ENCODE results near the gene ODF4.

DNA sequence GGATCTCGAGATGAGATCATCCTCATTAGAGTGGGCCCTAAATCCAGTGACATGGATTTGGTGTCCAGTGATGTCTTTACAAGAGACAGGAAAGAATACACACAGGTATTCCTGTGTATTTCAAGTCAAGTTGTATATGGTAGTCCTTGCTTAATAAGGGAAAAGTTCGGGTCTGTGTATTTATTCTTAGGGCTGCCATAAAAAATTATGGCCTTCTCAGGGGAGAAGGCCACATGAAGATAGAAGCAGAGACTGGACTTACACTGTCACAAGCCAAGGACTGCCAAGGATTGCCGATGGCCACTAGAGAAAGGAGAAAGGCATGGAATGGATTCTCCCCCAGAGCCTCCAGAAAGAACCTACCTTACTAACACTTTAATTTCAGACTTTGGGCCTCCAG is 28.6 kb downstream of the ODF4 start:
- no peak for TF ChIP-seq CTCF (tag by site-specific recombination; IDR thresholded peaks at IDR 0.05)
- no peak for TF ChIP-seq KLF1 (tag by site-specific recombination; IDR thresholded peaks at IDR 0.05)
- TF ChIP-seq SALL2 (tag by site-specific recombination; IDR thresholded peaks at IDR 0.05; ENCODE audit: borderline replicate concordance) = no peak
- no peak for TF ChIP-seq ZNF398 (tag by site-specific recombination; IDR thresholded peaks at IDR 0.05)
- TF ChIP-seq ZNF558 (tag by site-specific recombination; IDR thresholded peaks at IDR 0.05) = no peak
- TF ChIP-seq ZNF155 (tag by site-specific recombination; IDR thresholded peaks at IDR 0.05) = no peak
- no peak for TF ChIP-seq ZNF529 (tag by site-specific recombination; IDR thresholded peaks at IDR 0.05; ENCODE audit: insufficient replicate concordance)
- no peak for TF ChIP-seq ZNF776 (tag by site-specific recombination; IDR thresholded peaks at IDR 0.05; ENCODE audit: borderline replicate concordance)
- no peak for TF ChIP-seq ZBTB8A (tag by site-specific recombination; IDR thresholded peaks at IDR 0.05)
- TF ChIP-seq ZNF121 (tag by site-specific recombination; IDR thresholded peaks at IDR 0.05) = no peak
- TF ChIP-seq ZNF670 (tag by site-specific recombination; IDR thresholded peaks at IDR 0.05; ENCODE audit: low read depth) = no peak
- no peak for TF ChIP-seq ZNF350 (tag by site-specific recombination; IDR thresholded peaks at IDR 0.05)
- TF ChIP-seq, protein P1, sequence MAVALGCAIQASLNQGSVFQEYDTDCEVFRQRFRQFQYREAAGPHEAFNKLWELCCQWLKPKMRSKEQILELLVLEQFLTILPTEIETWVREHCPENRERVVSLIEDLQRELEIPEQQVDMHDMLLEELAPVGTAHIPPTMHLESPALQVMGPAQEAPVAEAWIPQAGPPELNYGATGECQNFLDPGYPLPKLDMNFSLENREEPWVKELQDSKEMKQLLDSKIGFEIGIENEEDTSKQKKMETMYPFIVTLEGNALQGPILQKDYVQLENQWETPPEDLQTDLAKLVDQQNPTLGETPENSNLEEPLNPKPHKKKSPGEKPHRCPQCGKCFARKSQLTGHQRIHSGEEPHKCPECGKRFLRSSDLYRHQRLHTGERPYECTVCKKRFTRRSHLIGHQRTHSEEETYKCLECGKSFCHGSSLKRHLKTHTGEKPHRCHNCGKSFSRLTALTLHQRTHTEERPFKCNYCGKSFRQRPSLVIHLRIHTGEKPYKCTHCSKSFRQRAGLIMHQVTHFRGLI (tag by site-specific recombination; IDR thresholded peaks at IDR 0.05) = no peak
- TF ChIP-seq, protein P2, sequence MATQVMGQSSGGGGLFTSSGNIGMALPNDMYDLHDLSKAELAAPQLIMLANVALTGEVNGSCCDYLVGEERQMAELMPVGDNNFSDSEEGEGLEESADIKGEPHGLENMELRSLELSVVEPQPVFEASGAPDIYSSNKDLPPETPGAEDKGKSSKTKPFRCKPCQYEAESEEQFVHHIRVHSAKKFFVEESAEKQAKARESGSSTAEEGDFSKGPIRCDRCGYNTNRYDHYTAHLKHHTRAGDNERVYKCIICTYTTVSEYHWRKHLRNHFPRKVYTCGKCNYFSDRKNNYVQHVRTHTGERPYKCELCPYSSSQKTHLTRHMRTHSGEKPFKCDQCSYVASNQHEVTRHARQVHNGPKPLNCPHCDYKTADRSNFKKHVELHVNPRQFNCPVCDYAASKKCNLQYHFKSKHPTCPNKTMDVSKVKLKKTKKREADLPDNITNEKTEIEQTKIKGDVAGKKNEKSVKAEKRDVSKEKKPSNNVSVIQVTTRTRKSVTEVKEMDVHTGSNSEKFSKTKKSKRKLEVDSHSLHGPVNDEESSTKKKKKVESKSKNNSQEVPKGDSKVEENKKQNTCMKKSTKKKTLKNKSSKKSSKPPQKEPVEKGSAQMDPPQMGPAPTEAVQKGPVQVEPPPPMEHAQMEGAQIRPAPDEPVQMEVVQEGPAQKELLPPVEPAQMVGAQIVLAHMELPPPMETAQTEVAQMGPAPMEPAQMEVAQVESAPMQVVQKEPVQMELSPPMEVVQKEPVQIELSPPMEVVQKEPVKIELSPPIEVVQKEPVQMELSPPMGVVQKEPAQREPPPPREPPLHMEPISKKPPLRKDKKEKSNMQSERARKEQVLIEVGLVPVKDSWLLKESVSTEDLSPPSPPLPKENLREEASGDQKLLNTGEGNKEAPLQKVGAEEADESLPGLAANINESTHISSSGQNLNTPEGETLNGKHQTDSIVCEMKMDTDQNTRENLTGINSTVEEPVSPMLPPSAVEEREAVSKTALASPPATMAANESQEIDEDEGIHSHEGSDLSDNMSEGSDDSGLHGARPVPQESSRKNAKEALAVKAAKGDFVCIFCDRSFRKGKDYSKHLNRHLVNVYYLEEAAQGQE (tag by site-specific recombination; IDR thresholded peaks at IDR 0.05) = no peak

All from HEK293 (cell line).